GM04503 (cell line): Measurements from ENCODE around the gene PIK3C3.
"Not testable (repeated sequence)": the region's sequence is repeated elsewhere in the genome, so short reads cannot be mapped to it uniquely, and the experiment has no call there.

Experiments
- DNase-seq: peaks from one replicate; pipeline ENCODE4 v3.0.0-alpha.2; 2012; ENCODE audit warnings: low read depth

Gene PIK3C3

GRCh38 chr18:42024131-42024530 is 69.1 kb downstream of the PIK3C3 start:
- no peak for DNase-seq

DNA sequence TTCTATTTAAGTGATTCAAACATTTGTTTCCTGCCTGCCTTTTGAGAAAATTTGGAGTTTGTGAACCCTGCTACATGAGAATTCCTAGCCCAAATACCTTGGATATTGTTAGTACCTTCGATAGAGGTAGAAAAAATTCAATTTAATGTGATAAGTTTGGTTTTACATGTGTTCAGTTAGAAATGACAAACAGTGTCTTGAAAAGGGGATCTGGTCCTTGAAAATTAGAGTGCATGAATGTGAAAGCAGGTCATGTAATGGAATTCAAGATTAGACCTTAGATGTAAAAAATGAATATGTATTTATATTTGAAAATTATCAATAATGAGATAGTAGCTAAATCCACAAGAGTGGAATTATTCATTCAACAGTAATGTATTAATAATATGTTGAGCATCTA is 70.5 kb downstream of the PIK3C3 start:
- no peak for DNase-seq

DNA sequence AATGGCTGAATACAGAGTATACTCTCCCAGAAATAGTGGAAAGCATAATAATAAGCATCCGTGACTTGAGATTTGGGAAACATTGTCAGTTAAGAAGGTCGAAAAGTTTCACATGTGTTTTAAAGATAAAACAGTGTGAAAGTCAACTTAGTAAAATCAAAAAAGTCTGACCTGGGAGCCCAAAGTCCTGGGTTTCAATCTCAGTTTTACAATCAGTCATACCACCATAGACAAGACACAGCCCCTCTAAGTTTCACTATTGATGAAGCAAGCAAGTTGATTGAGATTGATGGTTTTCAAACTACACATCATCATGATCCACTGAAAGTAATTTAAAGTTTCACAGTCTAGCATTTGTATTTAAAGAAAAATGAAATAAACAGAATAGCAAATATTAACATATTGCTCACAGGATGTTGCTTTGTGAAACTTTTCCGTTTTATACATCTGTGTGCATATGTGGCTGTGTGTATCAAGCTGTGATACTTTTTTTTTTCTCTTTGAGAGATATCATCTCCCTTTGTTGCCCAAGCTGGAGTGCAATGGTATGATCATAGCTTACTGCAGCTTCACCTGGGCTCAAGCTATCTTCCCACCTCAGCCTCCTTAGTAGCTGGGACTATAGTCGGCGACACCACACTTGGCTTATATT is 71.1 kb downstream of the PIK3C3 start:
- no peak for DNase-seq

DNA sequence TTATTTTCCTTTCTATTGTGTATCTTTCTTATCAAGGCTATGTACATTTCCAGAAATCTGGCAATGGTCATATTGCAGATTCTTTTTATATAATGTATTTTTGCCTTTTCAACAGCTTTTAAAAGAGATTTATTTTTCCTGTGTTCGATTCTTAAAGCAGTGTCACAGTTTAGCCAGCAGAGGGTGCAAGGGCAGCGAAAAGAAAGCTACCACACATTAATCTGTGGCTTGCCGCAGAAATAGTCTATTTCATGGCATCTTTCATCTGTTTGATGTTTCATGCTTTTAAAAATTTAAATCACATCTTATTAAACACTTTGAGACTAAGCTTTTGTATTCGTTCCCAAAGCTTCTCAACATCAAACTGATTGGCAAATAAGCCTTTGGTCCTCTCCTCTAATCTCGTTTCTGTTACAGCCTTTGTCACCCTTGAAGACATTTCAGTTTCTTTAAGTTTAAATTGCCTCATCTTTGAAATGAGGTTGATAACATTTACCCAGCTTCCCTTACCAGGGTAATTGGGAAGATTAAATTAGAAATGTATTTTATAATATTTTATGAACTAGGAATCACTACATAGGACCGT is 73.3 kb downstream of the PIK3C3 start:
- DNase-seq: no peak

GRCh38 chr18:42029092-42029491 is 74.1 kb downstream of the PIK3C3 start:
- no peak for DNase-seq

- no peak for DNase-seq
Observed at GRCh38 chr18:42030586-42031182, 75.7 kb downstream of the PIK3C3 start.

- no peak for DNase-seq
Observed at GRCh38 chr18:42032447-42032846, 77.4 kb downstream of the PIK3C3 start.

- no peak for DNase-seq
Observed at GRCh38 chr18:42033137-42033810, 78.2 kb downstream of the PIK3C3 start.

GRCh38 chr18:42038936-42039335 is 83.9 kb downstream of the PIK3C3 start:
- peak; percentile 94 for DNase-seq

DNA sequence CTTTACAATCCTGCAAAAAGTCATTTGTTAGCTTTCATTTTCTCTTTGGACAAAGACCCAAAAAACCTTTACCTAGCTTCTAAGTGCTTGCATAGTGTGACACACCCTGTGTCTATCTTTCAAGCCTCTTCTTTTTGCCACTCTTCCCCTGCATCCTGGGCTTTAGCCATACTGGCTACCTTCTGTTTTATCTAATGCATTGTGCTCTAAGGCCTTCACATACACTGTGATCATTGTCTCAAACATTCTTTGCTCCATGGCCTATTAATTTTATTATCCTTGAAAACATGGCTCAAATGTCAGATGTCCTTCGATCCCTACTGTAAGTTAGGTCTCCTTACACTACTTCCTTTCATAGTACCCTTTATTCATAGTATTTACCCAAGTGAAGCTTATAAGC is 84.4 kb downstream of the PIK3C3 start:
- DNase-seq: no peak

DNA sequence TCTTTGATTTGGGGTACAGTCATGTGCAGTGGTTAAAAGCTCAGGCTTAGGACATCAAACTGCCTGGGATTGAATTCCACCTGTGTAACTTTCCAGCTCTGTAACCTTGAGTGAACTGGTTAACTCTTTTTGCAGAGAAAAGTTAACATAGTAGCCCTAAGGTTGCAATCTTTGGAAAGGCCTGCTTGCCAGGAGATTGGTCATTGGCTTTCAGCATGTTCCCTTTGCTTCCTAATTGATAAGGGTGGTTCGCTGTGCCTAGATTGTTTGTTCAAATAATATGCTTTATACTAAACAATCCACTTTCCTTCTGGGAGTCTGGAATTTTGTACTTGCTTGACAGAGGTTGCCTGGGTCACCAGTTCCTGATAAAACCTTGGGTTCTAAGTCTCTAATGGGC is 86.8 kb downstream of the PIK3C3 start:
- no peak for DNase-seq

- DNase-seq: no peak
Observed at GRCh38 chr18:42045346-42045745, 90.3 kb downstream of the PIK3C3 start.

DNA sequence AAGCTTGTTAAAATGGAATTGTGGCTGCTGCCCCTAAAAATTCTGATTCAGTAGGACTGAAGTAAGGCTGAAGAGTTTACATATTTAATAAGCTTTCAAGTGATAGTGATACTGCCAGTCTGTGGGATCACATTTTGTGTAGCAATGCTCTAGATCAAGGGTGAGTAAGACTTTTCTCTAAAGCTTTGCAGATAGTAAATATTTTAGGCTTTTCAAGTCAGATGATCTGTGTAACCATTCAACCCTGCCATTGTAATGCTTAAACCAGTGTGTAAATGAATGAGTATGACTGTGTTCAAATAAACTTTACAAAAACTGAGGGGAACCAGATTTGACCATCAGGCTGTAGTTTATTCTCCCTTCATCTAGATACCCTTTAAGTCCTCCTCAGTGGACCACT is 92.7 kb downstream of the PIK3C3 start:
- DNase-seq: no peak

DNA sequence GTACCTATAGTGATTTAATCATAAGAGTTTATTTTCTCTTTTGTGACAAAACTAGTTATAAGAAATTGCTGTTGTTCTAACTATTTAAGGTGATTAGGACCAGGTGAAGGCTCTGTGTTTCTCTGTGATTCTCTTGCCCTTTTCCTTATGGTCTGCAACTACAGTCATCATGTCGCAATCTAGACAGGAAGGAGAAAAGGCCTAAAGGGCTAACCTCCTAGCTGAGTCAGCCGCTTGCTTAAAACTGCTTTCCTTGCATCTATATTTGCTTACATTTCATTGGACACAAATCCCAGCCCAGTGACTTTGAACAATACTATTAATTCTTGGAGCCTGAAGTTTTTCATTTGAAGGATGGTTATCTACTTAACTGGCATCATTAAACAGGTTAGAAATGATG is 93.1 kb downstream of the PIK3C3 start:
- peak; percentile 53 for DNase-seq

GRCh38 chr18:42049536-42049935 is 94.5 kb downstream of the PIK3C3 start:
- DNase-seq: not testable (repeated sequence)

DNA sequence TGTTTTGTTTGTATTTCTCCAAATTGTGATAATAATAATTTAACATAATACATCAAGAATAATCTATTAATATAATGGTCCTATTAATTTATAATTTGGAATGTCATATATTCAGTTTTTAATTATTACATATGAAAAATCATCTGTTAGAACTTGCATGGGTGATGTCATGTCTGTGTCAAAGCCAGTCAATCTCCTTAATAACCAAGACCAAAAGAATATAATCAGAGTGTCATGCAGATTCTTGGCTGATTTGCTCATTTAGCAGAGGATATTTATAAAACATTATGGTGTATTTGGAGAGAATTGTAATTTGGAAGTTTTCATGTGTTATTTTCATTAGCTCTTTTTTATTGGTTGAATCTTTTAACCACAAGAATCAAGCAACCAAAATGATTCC is 96.4 kb downstream of the PIK3C3 start:
- no peak for DNase-seq

GRCh38 chr18:42052122-42052708 is 97.2 kb downstream of the PIK3C3 start:
- DNase-seq: no peak

DNA sequence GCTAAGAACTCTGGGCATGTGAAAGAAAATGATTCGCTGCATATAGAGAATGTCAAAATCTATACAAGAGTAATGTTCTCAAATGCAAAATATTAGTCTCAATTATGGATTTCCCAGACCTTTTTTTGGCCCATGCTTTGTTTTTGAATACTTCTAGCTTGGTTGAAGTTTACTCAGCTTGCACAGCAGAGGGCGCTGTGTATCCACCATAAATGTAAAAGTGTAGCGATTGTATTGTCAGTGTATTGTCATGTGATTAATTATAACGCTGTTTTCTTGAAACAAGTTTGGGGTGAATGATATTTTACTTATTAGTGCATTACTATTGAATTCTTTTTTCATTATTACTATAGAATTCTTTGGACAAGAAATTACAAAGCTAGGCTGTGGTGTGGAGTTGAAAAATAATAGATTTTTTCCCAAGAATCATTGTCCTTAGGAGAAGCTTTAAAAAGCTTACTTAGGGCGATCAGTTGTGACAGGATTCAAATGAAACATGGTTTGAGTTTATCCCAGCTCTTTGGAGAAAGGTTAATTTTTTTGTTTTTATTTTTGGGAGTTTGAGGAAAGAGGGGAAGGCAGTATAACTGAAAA is 98.3 kb downstream of the PIK3C3 start:
- no peak for DNase-seq

DNA sequence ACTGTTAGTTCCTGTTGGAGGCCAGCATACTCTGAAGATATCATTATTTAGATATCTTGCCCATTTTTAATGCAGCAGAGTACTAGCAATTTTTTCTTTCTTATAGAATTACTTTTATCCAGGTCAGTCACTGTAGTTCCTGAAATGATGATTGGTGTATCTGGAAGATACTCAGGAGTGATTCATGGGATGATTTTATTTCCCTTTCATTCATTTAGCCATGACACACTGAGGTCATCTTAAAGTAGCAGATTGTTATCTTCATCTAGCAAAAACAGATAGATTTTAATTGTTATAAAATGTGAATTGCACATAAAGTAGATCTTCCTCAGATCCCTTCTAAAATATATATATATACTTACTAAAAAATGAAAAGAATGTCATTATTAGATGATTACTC is 109.1 kb downstream of the PIK3C3 start:
- no peak for DNase-seq

- DNase-seq: no peak
Observed at GRCh38 chr18:42067518-42067917, 112.5 kb downstream of the PIK3C3 start.

DNA sequence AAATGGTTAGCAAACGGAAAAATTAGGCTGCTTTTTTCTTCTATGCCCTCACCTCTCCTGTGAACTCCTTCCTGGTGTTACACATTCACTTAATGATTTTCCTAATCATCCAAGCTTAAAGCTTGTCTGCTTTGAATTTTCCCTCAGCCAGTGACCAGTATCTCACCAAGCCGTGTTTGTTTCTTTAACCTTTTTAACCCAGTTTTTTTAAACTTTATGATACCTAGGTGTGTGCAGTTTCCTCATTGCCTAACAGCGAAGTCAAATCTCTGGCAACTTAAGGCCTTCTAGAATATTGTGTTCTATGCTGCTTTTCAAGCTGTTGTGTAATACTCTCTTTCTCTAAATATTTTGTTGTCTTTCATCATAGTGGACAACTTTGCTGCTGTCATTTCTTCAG is 113.0 kb downstream of the PIK3C3 start:
- no peak for DNase-seq

- no peak for DNase-seq
Observed at GRCh38 chr18:42069036-42069435, 114.0 kb downstream of the PIK3C3 start.
